GM19193 (cell line): Measurements from ENCODE around the gene TNS3.

Experiments used
- POLR2A ChIP-seq: IDR thresholded peaks from 4 replicates; pipeline ENCODE4 v1.6.1; 2011; ENCODE audit not compliant: insufficient read depth, insufficient read length; ENCODE audit errors: extremely low read depth

The TNS3 gene

GRCh38 chr7:47354831-47355541, 226.9 kb downstream of the TNS3 start:
- TF ChIP-seq POLR2A, result no peak

GRCh38 chr7:47354071-47354470, 227.8 kb downstream of the TNS3 start:
- TF ChIP-seq POLR2A, result no peak

GRCh38 chr7:47352394-47352968, 229.4 kb downstream of the TNS3 start:
- no peak for TF ChIP-seq POLR2A

GRCh38 chr7:47351233-47352154, 230.4 kb downstream of the TNS3 start:
- no peak for TF ChIP-seq POLR2A

- TF ChIP-seq POLR2A, result no peak
Observed at GRCh38 chr7:47350425-47350824, 231.5 kb downstream of the TNS3 start.

- no peak for TF ChIP-seq POLR2A
Observed at GRCh38 chr7:47349401-47349800, 232.5 kb downstream of the TNS3 start.

- no peak for TF ChIP-seq POLR2A
Observed at GRCh38 chr7:47347816-47348385, 234.0 kb downstream of the TNS3 start.

- no peak for TF ChIP-seq POLR2A
Observed at GRCh38 chr7:47347346-47347745, 234.6 kb downstream of the TNS3 start.

GRCh38 chr7:47346377-47346914, 235.5 kb downstream of the TNS3 start:
- TF ChIP-seq POLR2A, result no peak

- TF ChIP-seq POLR2A, result no peak
Observed at GRCh38 chr7:47345857-47346298, 236.0 kb downstream of the TNS3 start.

- no peak for TF ChIP-seq POLR2A
Observed at GRCh38 chr7:47344171-47344955, 237.5 kb downstream of the TNS3 start.

GRCh38 chr7:47343061-47343455, 238.9 kb downstream of the TNS3 start:
- TF ChIP-seq POLR2A, result no peak

GRCh38 chr7:47342296-47343060, 239.4 kb downstream of the TNS3 start:
- TF ChIP-seq POLR2A, result no peak
